GM23248 (cell line): Measurements from ENCODE around the gene WDR48.

Experiments
- EZH2 ChIP-seq: fragments of 200-600 bp; sonication (generic); IDR thresholded peaks from 2 replicates; pipeline ENCODE4 v1.6.1; 2018; ENCODE audit warnings: antibody characterized with exemption, mild to moderate bottlenecking; ENCODE audit not compliant: insufficient read depth, poor library complexity, severe bottlenecking
- EZH2phosphoT487 ChIP-seq: fragments of 200-600 bp; sonication (generic); IDR thresholded peaks from 2 replicates; pipeline ENCODE4 v1.6.1; 2018; ENCODE audit warnings: antibody characterized with exemption, moderate library complexity, mild to moderate bottlenecking, low read depth; ENCODE audit not compliant: insufficient read depth

GRCh38 chr3:39106281-39106811 is 54.5 kb downstream of the WDR48 start:
- TF ChIP-seq EZH2phosphoT487 (no peak), EZH2 (no peak)
